Activated CD4-positive, alpha-beta T cell treated with anti-CD3 and anti-CD28 coated beads, Interleukin-2, amount 50 U/mL, for 48 hours (primary cell): ENCODE data around the gene PRR14L.
"Not testable (repeated sequence)": the region's sequence is repeated elsewhere in the genome, so short reads cannot be mapped to it uniquely, and the experiment has no call there.

Source experiments
- DNase-seq, 2 experiments: peaks; one replicate each; pipeline ENCODE4 v3.0.0-alpha.2; 2020

Gene PRR14L

DNA sequence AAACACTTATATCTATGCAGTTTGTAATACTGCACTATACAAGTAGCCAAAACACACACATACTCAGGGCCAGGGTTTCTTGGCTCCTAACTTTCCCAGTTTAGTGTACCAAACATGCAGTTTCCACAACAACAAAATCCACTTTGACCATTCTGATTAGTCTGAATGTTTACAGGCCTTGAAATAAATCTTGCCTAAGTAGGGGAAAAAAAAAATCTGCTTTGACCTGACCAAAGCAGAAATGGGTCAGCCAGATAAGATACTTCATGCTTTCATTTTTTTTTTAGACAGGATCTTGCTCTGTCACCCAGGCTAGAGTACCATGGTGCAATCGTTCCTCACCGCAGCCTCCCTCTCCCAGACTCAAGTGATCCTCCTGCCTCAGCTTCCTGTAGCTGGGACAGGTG lies 10.1 kb downstream of the PRR14L start:
- DNase-seq = no peak

DNA sequence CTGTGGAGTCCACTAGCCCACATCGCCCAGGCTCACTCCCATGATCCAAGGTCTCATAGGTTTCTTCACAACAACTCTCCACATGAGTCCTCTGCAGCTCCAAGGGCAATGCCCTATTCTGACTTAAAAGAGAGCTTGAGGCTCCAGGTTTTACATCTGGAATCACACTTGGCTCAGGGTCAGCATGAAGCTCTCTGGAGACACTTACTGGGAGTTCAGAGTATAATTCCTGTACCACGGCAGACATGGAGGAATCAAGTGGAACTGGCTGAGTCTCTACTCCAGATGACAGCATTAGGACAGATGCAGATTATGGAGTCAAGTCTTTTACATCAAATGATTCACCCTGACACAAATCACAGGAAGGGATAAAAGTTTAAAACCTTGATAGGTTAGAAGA lies 11.4 kb downstream of the PRR14L start:
- DNase-seq = no peak

GRCh38 chr22:31737932-31738331 lies 12.0 kb downstream of the PRR14L start:
- DNase-seq = no peak

- DNase-seq = no peak
Measured at GRCh38 chr22:31736458-31736857, 13.5 kb downstream of the PRR14L start.

- DNase-seq = no peak
Measured at GRCh38 chr22:31734512-31734911, 15.4 kb downstream of the PRR14L start.

- no peak for DNase-seq
Measured at GRCh38 chr22:31733580-31734079, 16.3 kb downstream of the PRR14L start.

- DNase-seq = no peak
Measured at GRCh38 chr22:31732089-31732829, 17.7 kb downstream of the PRR14L start.

GRCh38 chr22:31730344-31730711 lies 19.6 kb downstream of the PRR14L start:
- DNase-seq = no peak

DNA sequence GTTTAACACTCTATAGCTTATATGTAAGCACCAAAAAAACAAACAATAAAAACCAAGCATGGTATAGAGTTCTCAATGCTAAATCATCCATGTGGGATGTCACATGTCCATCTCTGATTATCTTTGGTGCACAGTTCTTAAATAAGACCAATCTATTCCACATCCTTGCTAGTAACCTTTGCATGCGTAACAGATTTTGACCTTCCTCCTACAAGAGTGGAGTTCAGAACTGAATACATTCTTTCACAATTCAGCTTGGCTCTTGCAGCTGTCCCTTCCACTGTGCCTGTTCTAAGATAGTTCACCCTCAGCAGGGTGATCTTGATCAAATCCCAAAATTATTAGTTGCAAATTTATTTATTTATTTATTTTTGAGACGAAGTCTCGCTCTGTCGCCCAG lies 21.1 kb downstream of the PRR14L start:
- DNase-seq = no peak

- DNase-seq = no peak
Measured at GRCh38 chr22:31726692-31727091, 23.2 kb downstream of the PRR14L start.

DNA sequence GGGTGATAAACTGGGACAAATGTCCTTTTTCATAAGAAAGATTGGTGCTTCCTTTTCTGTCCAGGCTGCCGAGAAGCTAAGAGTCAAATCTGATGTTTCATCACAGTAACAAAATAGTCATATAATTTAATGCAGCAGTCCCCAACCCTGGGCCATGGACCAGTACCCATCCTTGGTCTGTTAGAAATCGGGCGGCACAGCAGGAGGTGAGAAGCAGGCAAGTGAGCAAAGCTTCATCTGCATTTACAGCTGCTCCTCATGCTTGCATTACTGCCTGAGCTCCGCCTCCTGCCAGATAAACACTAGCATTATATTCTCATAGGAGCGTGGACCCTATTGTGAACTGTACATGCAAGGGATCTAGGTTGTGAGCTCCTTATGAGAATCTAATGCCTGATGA lies 26.2 kb downstream of the PRR14L start:
- DNase-seq = no peak

DNA sequence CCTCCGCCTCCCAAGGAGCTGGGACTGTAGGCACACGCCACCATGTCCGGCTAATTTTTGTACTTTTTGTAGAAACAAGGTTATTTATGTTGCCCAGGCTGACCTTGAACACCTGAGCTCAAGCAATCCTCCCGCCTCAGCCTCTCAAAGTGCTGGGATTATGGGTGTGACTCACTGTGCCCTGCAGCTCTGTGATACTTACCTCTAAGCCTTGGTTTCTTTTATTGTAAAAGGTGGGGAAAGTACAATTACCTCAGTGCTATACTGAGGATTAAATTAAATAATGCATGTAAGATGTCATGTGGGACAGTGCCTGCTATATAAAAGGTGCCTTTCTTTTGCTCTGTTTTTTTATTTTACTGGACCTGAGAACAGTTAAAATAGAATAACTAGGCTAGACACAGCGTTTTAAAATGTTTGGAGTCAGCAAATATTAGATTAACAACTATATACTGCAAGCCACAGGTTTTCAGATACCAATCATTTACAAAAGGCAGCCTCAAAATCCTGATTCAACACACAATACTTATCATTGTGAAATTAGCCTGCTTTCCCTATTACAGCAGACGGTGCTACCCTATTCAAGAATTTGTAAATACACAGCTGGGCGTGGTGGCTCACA lies 30.0 kb downstream of the PRR14L start:
- DNase-seq = no peak

DNA sequence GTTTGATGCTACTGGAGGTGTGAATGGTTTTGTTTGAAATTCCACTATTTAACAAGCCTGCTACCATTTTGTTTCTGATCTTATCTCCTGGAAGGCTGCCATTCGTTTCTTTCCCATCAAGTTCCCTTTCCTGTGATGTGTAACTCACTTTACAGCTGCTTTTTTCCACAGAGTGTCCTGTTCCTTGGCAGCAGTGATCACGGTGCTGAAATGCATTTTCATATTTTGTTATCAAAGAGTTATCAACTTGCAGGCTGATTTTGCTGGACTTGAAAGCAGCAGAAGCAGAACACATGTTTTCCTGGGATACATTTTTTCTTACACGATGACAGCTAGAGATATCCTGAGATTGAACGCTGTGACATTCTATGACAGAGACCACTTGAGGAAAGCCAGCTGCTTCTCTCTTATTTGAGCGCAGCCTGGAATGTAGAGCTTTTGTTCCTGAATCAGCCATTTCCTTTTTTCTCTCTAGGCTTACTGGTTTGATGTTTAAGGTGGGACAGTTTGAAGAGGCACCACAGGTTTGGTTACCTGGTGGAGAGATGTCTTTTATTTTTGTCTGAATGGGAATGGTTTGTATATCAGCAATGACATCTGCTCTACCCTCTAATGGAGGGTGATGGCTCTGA lies 34.7 kb downstream of the PRR14L start:
- no peak for DNase-seq

DNA sequence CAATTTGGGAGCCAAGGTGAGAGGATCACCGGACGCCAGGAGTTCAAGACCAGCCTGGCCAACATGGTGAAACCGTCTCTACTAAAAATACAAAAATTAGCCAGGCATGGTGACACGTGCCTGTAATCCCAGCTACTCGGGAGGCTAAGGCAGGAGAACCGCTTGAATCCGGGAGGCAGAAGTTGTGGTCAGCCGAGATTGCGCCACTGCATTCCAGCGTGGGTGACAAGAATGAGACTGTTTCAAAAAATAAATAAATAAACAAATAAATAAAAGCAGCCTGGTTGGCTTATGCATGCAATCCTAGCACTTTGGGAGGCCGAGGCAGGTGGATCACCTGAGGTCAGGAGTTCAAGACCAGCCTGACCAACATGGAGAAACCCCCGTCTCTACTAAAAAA lies 38.7 kb downstream of the PRR14L start:
- DNase-seq = not testable (repeated sequence)

DNA sequence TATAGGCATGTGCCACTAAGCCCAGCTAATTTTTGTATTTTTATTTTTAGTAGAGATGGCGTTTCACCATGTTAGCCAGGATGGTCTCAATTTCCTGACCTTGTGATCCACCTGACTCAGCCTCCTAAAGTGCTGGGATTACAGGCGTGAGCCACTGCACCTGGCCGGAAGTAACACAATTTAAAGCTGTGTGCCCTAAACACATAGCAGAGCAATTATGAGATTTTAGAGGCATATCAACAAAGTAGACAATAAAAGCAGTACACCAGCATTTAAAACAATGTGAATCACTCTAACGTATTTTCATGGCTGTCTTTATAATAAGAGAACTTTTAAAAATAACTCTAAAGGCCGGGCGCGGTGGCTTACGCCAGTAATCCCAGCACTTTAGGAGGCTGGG lies 42.4 kb downstream of the PRR14L start:
- no peak for DNase-seq

DNA sequence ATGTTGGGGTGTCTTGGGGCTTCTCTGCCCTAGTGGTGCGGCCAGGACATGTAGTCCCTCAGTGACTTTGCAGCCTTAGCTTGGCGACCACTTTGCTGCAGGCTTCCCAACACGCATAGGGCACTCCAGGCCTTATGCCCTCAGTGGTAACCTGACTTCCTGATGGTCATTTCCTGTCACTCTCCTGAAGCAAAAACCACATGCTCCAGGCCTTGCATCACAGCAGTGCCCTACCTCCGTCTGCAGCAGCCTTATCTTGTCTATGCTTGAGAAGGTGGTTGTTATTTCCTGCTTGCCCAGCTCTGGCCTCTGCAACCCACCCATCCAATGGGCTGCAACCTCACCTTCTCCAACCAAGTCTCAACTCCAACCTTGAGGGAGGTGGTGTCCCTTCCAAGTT lies 54.5 kb downstream of the PRR14L start:
- no peak for DNase-seq

GRCh38 chr22:31694046-31694445 lies 55.9 kb downstream of the PRR14L start:
- DNase-seq = not testable (repeated sequence)

- no peak for DNase-seq
Measured at GRCh38 chr22:31692186-31692886, 57.6 kb downstream of the PRR14L start.

DNA sequence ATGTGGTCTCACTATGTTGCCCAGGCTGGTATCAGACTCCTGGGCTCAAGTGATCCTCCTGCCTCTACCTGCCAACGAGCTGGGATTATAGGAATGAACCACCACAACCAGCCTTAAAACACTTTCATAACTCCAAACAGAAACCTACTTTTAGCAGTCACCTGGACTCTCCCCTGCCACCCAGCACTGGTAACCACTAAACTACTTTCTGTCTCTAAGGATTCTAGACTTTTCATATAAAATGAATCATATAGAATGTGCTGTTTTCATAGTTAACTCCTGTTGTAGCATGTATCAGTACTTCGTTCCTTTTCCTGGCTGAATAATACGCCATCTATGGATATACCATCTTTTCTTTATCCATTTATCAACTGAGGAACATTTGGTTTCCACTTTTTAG lies 58.5 kb downstream of the PRR14L start:
- DNase-seq = no peak

DNA sequence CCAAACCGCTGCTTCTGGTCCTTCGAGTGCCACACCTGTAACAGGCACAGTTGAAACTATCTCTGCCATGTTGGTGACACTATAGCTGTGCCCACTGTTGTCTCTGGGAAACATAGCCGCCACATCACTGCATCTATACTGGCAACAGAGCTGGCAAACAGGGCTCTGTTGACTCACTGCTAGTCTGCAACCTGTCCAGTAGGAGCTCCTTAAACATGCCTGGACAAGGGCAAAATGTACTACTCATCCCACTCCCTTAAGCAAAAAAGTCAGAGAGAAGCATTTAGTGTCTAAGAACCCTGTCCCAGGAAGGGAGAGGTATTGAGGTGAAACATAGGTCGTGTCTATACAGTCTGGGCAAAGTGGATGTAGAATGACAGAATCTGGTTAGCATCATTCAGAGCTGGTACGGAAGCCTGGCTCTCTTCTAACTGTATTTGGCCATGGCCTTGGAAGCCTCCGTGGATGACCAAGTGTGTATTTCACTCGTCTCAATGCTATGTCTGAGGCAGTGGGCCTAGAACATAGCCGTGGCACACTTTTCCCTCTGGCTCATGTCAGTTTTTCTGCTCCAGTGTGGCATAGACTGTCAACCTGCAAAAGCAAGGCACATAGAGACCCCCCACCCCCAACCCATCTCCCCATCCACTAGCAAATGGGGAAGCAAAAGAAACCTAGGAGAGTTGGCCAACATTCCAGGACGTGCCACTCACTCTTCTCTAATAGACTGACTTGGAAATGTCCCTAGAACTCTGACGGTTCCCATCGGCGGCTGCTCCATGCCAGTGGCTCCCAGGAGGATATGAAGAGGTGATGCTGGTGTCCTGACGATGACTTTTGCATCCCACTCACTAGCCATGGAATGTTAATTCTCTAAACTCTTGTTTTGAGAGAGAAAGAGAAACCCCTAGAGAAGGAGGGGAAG lies 66.5 kb downstream of the PRR14L start:
- DNase-seq = no peak

GRCh38 chr22:31682751-31683150 lies 67.2 kb downstream of the PRR14L start:
- DNase-seq = no peak
